Measurements from ENCODE around the gene MED25. TPM values are rescaled to one million over a fixed set of nuclear protein-coding genes. Genes with fewer than 3 reads are reported as not detected.
A peak's percentile ranks its signal among the peaks of the same experiment; 100 is the strongest.

Gene MED25
- total RNA-seq, 1 donor from 2014 or later, result 25.0 TPM

- H3K36me3 ChIP-seq, result peaks cover 0 to 20% of the 10 kb centered on the region in 2 donors
- peaks cover 6% of the 10 kb centered on the region for H3K4me1 ChIP-seq
- intact Hi-C loops (cut with DNase I), result loop anchor here (10.0 kb wide), 1 partner anchor 65 kb away; no protein-coding TSS in a partner anchor
- TF ChIP-seq, protein P1, sequence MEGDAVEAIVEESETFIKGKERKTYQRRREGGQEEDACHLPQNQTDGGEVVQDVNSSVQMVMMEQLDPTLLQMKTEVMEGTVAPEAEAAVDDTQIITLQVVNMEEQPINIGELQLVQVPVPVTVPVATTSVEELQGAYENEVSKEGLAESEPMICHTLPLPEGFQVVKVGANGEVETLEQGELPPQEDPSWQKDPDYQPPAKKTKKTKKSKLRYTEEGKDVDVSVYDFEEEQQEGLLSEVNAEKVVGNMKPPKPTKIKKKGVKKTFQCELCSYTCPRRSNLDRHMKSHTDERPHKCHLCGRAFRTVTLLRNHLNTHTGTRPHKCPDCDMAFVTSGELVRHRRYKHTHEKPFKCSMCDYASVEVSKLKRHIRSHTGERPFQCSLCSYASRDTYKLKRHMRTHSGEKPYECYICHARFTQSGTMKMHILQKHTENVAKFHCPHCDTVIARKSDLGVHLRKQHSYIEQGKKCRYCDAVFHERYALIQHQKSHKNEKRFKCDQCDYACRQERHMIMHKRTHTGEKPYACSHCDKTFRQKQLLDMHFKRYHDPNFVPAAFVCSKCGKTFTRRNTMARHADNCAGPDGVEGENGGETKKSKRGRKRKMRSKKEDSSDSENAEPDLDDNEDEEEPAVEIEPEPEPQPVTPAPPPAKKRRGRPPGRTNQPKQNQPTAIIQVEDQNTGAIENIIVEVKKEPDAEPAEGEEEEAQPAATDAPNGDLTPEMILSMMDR (IDR thresholded peaks at IDR 0.05), result no peak
- TF ChIP-seq POLR2A (IDR thresholded peaks at IDR 0.05) (no peak), POLR2AphosphoS5 (IDR thresholded peaks at IDR 0.05; ENCODE audit: insufficient read depth in 1 of 2, low read depth in 1 of 2) (no peak)
- H3K27ac ChIP-seq, result no peak overlapping the region
- H3K27me3 ChIP-seq, result no peaks in the 10 kb centered on the region
- no peak for DNase-seq (ENCODE audit: extremely low spot score in 2 of 2)
- no peak overlapping the region for H3K4me3 ChIP-seq
- no peaks in the 10 kb centered on the region for H3K9me3 ChIP-seq
Measured at GRCh38 chr19:49779731-49780555, 38.1 kb upstream of the MED25 start.

GRCh38 chr19:49780861-49781260 is 37.2 kb upstream of the MED25 start:
- Histone ChIP-seq H3K9me3 (no peaks in the 10 kb centered on the region), H3K27me3 (no peaks in the 10 kb centered on the region), H3K36me3 (peaks cover 0 to 22% of the 10 kb centered on the region in 2 donors), H3K4me1 (peaks cover 9% of the 10 kb centered on the region), H3K4me3 (no peak overlapping the region), H3K27ac (no peak overlapping the region)
- DNase-seq (ENCODE audit: extremely low spot score in 2 of 2), result no peak
- TF ChIP-seq, protein P1 (IDR thresholded peaks at IDR 0.05), result no peak
- no peak for TF ChIP-seq POLR2A (IDR thresholded peaks at IDR 0.05)
- no peak for TF ChIP-seq POLR2AphosphoS5 (IDR thresholded peaks at IDR 0.05; ENCODE audit: insufficient read depth in 1 of 2, low read depth in 1 of 2)
- intact Hi-C loops (cut with DNase I), result no loop called here

GRCh38 chr19:49781394-49781793 is 36.7 kb upstream of the MED25 start:
- no peak for TF ChIP-seq POLR2AphosphoS5 (IDR thresholded peaks at IDR 0.05; ENCODE audit: insufficient read depth in 1 of 2, low read depth in 1 of 2)
- no peak for TF ChIP-seq POLR2A (IDR thresholded peaks at IDR 0.05)
- TF ChIP-seq, protein P1 (IDR thresholded peaks at IDR 0.05), result no peak
- Histone ChIP-seq H3K27ac (no peak overlapping the region), H3K4me1 (peaks cover 15% of the 10 kb centered on the region), H3K4me3 (no peak overlapping the region), H3K36me3 (peaks cover 0 to 22% of the 10 kb centered on the region in 2 donors), H3K27me3 (no peaks in the 10 kb centered on the region), H3K9me3 (no peaks in the 10 kb centered on the region)
- intact Hi-C loops (cut with DNase I), result no loop called here
- no peak for DNase-seq (ENCODE audit: extremely low spot score in 2 of 2)

DNA sequence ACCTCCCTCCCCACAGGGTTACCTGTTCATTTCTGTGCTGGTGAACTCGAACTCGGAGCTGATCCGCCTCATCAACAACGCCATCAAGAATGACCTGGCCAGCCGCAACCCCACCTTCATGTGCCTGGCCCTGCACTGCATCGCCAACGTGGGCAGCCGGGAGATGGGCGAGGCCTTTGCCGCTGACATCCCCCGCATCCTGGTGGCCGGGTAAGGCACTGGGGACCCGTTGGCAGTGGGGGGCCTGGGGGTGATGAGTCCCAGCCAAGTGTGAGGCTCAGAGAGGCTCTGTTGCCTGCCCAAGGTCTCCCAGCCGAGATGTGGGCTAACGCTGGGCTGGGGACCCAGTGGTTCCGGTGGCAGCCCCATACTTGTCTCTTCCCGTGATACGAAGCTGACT is 35.6 kb upstream of the MED25 start:
- DNase-seq (ENCODE audit: extremely low spot score in 2 of 2), result no peak
- no peaks in the 10 kb centered on the region for H3K27me3 ChIP-seq
- peaks cover 0 to 24% of the 10 kb centered on the region in 2 donors for H3K36me3 ChIP-seq
- no peaks in the 10 kb centered on the region for H3K9me3 ChIP-seq
- intact Hi-C loops (cut with DNase I), result no loop called here
- peaks cover 22% of the 10 kb centered on the region for H3K4me1 ChIP-seq
- TF ChIP-seq POLR2AphosphoS5 (IDR thresholded peaks at IDR 0.05; ENCODE audit: insufficient read depth in 1 of 2, low read depth in 1 of 2) (no peak), POLR2A (IDR thresholded peaks at IDR 0.05) (no peak)
- TF ChIP-seq, protein P1 (IDR thresholded peaks at IDR 0.05), result no peak
- H3K27ac ChIP-seq, result no peak overlapping the region
- H3K4me3 ChIP-seq, result no peak overlapping the region

GRCh38 chr19:49786376-49786820 is 31.7 kb upstream of the MED25 start:
- Histone ChIP-seq H3K4me1 (peaks cover 28% of the 10 kb centered on the region), H3K27ac (peak overlapping the region; percentile 89), H3K4me3 (no peak overlapping the region), H3K36me3 (peaks cover 0 to 33% of the 10 kb centered on the region in 2 donors), H3K27me3 (no peaks in the 10 kb centered on the region), H3K9me3 (no peaks in the 10 kb centered on the region)
- intact Hi-C loops (cut with DNase I), result no loop called here
- DNase-seq (ENCODE audit: extremely low spot score in 2 of 2), result no peak
- TF ChIP-seq POLR2AphosphoS5 (IDR thresholded peaks at IDR 0.05; ENCODE audit: insufficient read depth in 1 of 2, low read depth in 1 of 2) (peak; percentile 51 to 69), POLR2A (IDR thresholded peaks at IDR 0.05) (no peak)

Measured in vagina (tissue), 2 donors.